Measurements from ENCODE around the gene MRPS15.
"Not testable (repeated sequence)": the region's sequence is repeated elsewhere in the genome, so short reads cannot be mapped to it uniquely, and the experiment has no call there.

MRPS15 gene

DNA sequence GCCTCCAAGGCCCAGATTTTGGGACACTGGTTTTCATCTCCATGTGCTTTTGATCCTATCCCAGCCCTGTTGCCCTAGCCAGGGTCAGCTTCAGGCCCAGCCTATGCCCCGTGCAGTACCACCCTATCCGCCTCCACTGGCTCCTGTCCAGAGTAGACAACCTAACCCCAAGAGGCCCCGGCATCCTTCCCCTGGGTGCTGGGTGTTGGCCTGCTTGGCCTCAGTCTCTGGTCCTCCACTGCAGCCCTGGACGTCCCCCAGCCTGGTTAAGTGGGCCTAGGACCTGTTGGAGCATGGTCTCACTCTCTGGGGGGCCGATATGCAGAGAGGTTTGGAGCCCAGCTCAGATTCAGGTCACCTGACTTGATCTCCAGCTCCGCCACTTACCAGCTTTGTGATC lies 16.9 kb upstream of the MRPS15 start:
- H3K4me3 ChIP-seq (ENCODE audit: low read depth, low read length) = no peak overlapping the region
- TF ChIP-seq, protein P1, sequence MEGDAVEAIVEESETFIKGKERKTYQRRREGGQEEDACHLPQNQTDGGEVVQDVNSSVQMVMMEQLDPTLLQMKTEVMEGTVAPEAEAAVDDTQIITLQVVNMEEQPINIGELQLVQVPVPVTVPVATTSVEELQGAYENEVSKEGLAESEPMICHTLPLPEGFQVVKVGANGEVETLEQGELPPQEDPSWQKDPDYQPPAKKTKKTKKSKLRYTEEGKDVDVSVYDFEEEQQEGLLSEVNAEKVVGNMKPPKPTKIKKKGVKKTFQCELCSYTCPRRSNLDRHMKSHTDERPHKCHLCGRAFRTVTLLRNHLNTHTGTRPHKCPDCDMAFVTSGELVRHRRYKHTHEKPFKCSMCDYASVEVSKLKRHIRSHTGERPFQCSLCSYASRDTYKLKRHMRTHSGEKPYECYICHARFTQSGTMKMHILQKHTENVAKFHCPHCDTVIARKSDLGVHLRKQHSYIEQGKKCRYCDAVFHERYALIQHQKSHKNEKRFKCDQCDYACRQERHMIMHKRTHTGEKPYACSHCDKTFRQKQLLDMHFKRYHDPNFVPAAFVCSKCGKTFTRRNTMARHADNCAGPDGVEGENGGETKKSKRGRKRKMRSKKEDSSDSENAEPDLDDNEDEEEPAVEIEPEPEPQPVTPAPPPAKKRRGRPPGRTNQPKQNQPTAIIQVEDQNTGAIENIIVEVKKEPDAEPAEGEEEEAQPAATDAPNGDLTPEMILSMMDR (IDR thresholded peaks at IDR 0.05; ENCODE audit: borderline replicate concordance, insufficient read depth, low read depth, low read length) = no peak

DNA sequence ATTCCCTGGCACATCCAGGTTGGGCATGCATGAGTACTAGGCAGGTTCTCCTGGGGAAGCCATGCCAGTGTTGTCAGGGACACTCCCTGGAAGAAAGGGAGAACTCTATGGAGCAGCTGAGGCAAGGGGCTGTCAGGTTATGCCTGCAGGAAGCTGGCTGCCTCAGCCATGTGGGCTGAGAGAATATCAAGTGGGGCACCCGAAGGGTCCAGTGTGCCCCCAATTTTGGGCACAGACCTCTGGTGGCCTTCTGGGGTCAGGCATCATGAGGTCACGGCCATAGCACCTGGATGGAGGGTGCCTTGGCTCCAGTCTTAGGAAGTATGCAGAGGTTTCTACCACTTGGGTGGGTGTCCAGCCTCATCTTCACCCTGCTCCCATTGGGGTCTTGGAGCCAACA lies 16.0 kb upstream of the MRPS15 start:
- TF ChIP-seq, protein P1 (IDR thresholded peaks at IDR 0.05; ENCODE audit: borderline replicate concordance, insufficient read depth, low read depth, low read length) = no peak

DNA sequence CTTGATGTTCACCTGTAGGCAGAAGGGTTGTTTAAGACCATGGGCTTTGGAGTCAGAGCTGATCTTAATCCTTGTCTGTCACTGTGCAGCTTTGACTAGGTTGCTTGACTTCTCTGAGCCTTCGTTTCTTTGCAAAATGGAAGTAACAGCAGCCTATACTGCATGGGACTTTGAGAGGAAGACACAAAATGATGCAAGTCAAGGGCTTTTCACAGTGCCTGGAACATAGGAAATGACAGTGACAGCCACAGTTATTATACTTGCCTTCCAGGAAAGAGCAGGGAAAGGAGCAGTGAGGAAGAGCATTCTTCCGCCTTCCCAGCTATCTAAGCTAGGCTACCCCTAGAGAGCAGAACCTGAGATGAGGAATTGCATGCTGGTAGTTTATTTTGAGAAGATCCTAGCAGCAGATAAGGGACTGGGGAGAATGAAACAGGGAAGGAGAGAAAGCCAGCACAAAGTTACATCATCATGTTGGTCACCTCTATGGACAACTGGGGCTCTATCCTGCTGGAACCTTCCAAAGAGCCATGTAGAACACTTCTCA lies 15.4 kb upstream of the MRPS15 start:
- TF ChIP-seq, protein P1 (IDR thresholded peaks at IDR 0.05; ENCODE audit: borderline replicate concordance, insufficient read depth, low read depth, low read length) = no peak

More for the DNA sequence above, 16.0 kb upstream of the MRPS15 start:
- H3K4me3 ChIP-seq (ENCODE audit: low read depth, low read length) = no peak overlapping the region

DNA sequence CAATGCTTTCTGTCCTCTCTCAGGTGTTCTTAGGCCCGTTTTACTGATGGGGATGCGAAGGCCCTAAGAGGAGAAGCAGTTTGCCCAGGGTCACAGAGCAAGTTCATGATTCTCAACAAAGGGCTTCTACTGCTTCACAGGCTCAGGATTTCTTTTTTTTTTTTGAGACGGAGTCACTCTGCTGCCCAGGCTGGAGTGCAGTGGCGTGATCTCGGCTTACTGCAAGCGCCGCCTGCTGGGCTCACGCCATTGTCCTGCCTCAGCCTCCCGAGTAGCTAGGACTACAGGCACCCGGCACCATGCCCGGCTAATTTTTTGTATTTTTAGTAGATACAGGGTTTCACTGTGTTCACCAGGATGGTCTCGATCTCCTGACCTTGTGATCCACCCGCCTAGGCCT lies 13.4 kb upstream of the MRPS15 start:
- not testable (repeated sequence) for H3K4me3 ChIP-seq (ENCODE audit: low read depth, low read length)

More for the DNA sequence above, 15.4 kb upstream of the MRPS15 start:
- no peak overlapping the region for H3K4me3 ChIP-seq (ENCODE audit: low read depth, low read length)

DNA sequence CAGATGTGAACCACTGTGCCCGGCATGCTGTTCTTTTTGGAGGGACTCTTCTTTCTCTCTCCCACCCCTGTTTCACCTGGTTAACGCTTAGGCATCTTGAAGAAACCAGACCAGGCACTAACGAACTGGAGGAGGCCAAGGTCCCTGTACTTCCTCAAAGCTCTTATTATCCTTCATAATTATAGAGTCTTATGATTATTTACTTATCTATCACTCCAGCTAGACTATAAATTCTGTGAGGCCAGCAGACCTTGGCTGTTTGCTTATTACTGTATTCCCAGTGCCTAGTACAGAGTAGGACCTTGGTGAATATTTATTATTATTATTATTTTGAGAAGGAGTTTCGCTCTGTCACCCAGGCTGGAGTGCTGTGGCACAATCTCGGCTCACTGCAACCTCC lies 12.8 kb upstream of the MRPS15 start:
- H3K4me3 ChIP-seq (ENCODE audit: low read depth, low read length) = no peak overlapping the region
- TF ChIP-seq, protein P1 (IDR thresholded peaks at IDR 0.05; ENCODE audit: borderline replicate concordance, insufficient read depth, low read depth, low read length) = no peak

DNA sequence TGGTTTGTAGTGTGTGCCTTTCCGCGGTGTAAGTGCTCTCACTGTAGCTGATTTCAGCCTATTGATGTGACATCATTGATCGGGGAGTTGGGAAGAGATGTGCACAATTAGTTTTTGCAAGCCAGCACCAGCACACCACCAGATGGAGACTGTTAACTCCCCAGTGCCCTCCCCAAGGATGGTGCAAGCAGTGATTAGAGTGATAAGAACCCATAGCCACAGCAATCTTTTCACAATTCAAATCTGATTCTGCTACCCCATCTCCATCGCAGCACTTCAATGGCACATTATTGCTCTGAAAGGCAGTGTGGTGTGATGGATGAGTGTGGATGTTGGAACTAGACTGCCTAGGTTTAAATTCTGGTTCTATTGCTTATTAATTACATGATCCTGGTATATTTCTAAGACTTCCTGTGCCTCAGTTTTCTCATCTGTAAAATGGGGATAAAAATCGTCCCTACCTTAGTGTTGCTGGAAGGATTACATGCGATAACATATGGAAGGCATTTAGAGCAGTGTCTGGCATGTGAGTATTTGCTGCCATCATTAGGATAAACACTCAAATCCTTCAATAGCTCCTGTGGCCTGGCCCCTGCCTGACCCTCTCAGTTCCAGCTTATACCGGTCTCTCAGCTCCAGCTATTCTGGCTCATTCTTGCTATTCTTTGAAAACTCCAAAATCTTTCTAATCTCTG lies 11.9 kb upstream of the MRPS15 start:
- no peak overlapping the region for H3K4me3 ChIP-seq (ENCODE audit: low read depth, low read length)
- TF ChIP-seq, protein P1 (IDR thresholded peaks at IDR 0.05; ENCODE audit: borderline replicate concordance, insufficient read depth, low read depth, low read length) = no peak

DNA sequence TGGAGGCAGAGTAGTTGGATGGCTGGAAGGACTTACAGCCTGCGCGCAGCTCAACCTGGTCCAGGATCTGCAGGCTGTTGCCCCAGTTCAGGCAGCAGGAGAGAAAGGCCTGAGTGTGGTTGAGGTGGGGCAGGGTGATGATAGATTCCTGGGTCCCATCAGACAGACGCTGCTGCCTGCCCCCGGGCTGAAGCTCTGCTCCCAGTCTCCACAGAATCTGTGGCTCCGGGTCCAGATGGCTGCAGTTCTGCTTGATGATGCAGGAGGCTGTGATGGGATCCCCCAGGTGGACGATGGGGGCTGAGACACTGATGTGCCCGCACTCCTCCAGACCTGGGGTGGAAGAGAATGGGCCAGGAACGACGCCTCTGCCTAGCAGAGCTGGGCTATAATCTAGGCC lies 11.2 kb upstream of the MRPS15 start:
- H3K4me3 ChIP-seq (ENCODE audit: low read depth, low read length) = no peak overlapping the region
- TF ChIP-seq, protein P1 (IDR thresholded peaks at IDR 0.05; ENCODE audit: borderline replicate concordance, insufficient read depth, low read depth, low read length) = no peak

All from GM12875 (cell line).